GM12891 (cell line): ENCODE data around the gene RIT1.

ENCODE experiments used
- POLR2AphosphoS5 ChIP-seq: IDR thresholded peaks from 2 replicates; pipeline ENCODE4 v1.6.1; 2011; ENCODE audit warnings: low read depth, low read length, control low read depth
- SPI1 ChIP-seq: IDR thresholded peaks from 2 replicates; pipeline ENCODE4 v1.6.1; 2011; ENCODE audit warnings: low read depth, low read length, control low read depth

- TF ChIP-seq POLR2AphosphoS5: no peak
- no peak for TF ChIP-seq SPI1
Observed at GRCh38 chr1:155889566-155889965, 21.6 kb downstream of the RIT1 start.
